Activated CD4-positive, alpha-beta T cell treated with anti-CD3 and anti-CD28 coated beads for 48 hours (primary cell): ENCODE data around the gene ME3.
A peak's percentile ranks its signal among the peaks of the same experiment; 100 is the strongest.

Experiments
- DNase-seq: peaks from one replicate; pipeline ENCODE4 v3.0.0-alpha.2; 2020

Gene ME3

DNA sequence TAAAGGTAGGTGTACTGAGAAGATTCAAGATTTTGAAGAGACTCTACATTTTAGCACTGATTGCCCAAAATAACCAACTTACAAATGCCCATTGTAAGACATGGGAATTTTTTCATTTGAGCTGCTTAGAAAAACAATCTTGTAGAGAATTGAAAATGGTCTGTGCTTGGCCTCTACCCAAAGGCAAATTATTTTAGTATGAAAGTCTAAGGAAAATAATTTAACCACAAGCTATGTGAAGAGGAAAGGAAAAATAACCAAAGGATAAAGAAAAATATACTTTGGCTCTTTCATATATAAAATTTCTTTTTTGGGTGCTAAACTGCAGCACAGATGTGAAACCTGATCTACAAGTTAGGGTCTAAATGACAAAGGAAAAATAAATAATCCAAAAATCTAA lies 54.9 kb downstream of the ME3 start:
- no peak for DNase-seq

- no peak for DNase-seq
Observed at GRCh38 chr11:86615487-86615886, 56.9 kb downstream of the ME3 start.

DNA sequence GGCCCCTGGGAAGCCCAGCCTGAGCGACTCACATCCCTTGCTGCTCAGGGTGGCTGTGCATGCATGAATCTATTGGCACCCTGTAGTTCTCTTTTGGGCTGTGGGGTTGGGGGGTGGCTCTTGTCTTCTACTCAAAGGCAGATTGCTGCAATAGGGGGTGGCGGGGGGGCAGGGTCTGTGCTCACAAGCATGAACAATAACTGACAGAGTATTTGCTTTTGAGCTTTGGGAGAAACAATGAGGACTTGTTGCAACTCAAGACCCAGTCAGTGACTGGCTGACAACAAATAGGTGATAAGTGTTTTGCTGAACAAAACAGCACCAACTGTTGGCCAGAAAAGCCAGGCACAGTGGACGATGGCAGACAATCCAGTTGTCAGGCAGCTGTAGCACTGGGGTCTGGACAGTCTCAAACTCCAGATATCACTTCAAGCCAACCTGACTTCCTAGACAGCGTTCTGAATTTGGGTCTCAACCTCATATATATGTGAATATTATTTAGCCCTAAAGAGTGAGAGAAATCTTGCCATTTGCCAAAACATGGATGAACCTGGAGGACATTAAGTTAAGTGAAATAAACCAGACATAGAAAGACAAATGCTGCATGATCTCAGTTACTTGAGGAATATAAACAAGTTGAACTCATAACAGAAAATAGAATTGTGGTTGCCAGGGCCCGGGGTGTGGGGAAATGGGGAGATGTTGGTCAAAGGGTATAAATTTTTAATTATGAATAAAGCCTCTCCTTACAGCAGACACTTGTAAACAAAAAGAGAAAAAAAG lies 61.7 kb downstream of the ME3 start:
- DNase-seq = no peak

DNA sequence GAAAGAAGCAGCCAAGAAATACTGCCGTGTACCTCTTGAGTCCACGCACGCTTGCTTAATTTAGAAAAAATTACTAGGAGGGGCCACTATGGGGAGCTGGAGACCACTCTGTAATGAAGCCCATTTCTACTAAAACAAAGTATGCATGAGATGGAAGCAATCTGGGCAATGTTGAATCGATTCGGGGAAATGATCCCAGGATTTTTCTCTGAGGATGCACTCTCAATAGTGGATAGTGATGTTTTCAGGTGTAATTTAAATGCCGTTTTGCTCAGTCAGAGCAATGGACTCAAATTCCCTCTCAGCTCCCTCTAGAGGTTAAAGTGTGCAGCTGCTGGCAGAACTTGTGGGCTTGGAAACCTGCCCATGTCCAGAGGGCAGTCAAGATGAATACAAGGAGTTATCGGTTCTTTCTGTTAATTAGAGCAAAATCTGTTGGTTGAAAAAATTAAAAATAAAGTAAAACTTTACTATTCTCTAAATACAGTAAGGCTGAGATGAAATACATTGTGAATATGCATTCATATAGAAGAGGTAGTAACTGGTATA lies 64.1 kb downstream of the ME3 start:
- DNase-seq = peak; percentile 64

- DNase-seq = no peak
Observed at GRCh38 chr11:86606836-86607481, 65.5 kb downstream of the ME3 start.

DNA sequence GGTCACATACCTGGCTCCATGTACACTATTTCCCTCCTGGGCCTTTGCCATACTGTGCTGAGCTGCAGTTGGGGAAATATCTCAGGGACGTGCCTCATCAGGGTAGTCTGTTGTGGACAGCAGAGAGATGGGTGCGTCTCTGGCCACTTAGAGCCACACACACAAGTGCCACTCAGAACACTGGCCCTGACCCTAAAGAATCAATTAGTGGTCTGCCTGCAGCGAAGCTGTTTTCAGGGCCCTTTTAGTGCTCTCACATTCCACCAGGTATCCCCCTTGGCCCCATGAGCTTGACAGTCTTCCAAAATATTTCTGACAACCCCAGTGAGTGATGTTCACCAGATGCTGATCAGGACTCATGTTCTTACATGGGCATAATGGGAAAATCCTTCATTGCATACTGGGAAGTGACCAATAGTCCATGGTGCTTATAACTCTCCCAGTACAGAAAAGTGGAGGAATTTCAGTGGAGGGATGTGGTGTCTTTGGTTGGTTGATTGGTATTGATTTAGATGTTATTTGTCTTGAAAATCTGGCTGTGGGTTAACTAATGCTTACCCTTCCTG lies 66.1 kb downstream of the ME3 start:
- DNase-seq = no peak

DNA sequence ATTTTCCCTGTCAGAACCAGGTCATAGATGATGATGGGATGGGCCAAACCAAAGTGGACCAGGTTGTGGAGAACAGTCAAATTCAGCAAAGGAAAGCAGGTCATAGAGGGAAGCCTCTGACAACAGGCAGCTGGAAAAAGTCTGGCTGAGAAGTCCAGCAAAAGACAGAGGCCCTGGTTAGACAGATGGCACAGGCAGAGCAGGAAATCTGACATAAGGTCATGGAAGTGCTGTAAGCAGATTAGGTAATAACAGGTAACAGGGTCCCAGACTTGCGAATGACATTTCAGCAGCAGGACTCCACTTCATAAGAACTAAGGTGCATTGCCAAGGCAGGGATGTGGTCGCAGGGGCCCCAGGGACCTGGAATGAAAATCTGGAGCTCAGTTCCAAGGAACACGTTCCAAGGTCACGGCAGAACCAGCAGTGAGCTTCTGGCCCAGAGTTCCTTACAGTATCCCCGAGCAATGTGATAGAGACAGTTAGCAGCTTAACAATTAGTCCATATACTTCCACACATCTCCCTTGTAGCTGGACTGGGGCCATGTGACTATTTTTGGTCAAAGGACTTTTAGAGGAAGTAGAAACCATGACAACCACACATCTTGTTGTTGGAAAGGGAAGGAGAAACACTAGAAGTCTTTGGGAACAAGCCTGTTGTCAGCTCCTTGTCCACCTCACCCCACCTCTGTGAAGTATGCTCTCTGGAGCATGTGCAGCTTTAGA lies 75.4 kb downstream of the ME3 start:
- DNase-seq = no peak

DNA sequence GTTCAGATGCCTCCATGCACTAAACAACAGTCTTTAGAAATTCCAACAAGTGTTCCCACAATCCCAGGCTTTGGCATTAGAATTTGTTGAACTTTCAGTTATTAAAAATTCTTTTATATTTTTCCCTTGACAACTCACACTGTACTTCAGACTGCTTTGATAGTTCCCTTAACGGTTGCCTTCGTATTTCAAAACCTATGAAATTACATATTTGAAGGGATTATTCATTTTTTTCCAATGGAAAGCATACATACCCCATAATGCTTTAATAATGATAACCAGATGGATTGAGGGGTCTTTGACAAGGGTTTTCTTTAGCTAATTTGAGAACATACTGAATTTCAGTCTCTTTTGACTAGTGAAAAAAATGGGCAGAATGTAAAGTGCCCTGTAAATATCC lies 76.5 kb downstream of the ME3 start:
- DNase-seq = no peak

GRCh38 chr11:86595451-86595850 lies 77.0 kb downstream of the ME3 start:
- no peak for DNase-seq

DNA sequence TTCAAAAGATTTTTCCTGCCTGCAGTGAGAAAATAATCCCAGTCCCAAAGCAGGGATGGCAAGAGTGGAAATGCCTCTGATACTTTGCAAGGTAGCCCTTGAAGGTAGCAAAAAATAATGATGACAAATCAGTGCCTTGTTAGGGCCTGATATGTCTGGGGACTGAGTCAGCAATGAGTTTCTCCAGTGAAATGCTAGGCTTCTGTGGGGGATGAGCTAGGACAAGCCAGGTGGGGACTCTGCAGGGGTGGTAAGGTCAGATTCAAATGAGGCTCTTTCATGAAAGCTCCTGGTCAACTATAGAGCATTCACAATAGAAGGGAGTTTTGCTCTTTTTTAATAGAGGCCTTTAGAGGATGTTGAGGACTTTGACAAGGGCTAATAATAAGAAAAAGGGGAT lies 77.7 kb downstream of the ME3 start:
- DNase-seq = no peak

DNA sequence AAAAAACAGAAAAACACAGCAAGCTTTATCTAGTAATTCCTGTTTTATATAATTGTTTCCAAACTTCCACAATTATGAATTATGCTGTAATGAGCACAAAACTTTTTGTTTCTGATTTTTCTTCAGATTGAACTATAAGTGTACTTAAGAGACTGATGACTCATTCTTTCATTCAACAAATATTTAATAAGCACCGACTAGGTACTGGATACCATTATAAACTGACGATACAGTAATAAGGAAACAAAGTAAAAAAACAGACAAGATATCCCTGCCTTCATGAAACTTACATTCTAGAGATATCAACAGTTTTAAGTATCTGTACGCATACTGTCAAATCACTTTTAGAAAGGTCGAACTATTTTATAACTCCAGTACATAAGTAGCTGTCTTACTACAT lies 78.6 kb downstream of the ME3 start:
- DNase-seq = no peak

- peak; percentile 96 for DNase-seq
Observed at GRCh38 chr11:86592659-86593451, 79.6 kb downstream of the ME3 start.

DNA sequence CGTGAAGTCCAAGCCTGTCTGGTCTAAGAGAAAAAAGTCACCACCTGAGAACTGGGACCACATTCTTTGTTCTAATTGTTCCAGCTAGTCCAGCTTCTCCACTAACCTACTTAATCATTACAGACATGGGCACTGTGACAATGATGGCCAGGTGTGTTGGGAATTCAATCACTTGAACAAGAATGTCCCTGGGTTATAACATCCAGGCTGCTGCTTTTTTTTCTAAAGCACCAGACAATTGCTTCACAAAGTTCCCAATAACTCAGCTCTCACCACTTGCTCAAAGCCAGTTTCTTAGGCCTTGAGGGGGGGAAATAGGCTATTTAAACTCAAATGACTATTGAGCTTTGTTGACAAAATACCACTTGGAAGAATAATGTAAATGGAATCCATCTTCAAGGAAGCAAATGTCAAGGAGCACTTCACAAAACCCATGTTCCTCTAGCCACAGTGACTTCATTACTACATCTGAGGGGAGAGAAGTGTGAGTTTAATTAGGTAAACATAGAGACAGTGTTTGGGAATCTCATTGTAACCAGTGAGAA lies 80.3 kb downstream of the ME3 start:
- no peak for DNase-seq

GRCh38 chr11:86591631-86592030 lies 80.8 kb downstream of the ME3 start:
- no peak for DNase-seq

DNA sequence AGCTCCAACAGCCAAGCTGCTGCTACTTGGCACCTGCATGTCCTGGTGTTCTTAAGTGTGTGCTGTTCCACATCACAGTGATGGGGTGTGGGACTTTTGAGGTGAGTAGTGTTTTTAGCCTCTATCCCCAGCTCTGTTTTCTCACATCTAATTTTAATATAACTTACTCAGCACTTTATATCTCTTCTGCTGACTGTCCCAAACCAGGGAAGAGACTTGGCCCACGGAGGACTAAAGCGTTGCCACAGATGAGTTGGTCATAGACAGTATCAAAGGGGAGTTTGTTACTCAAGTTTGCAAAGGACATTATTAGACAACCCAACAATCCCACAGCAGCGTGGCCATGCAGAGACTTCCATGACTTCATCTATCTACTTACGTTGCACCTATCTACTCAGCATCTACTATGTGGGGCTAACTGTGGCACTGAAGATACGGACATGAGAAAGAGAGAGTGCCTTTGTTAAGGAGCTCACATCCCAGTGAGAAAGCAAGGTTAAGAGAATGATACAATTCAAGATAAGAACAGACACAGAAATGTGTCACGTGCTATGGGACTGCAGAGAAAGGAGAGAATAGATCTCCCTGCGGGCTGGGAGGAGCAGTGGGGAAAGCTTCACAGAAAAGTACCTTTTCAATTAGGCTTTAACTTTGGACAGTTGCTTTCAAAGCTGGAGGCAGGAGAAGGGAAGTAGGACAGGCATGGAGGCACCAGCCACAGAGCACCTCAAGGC lies 82.4 kb downstream of the ME3 start:
- DNase-seq = no peak

GRCh38 chr11:86589204-86589603 lies 83.2 kb downstream of the ME3 start:
- no peak for DNase-seq

DNA sequence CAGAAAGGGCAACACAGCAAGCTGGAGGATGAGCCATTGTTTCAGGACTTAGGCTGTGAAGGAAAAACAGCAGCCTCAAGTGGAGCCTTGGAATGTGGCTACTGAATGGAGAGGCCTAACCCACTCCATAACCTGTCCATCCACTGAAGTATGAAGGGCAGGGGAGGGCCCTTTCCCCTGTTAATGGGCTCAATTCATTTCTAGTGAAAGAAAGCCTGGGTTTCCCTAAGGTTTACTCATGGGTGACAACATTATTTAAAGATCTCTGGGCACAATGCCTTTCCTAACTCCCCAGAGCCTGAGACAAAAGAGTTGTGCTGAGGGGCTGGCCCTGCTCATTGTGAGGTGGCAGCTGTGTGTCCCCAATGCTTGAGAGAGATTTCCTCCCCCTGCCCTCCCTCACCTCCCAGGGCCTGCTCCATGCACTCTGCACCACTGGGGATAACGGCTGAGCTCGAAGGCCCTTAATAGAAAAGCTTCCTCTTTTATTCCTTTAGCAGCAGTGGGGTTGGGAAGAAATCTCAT lies 83.8 kb downstream of the ME3 start:
- no peak for DNase-seq

GRCh38 chr11:86587264-86588193 lies 84.9 kb downstream of the ME3 start:
- no peak for DNase-seq

DNA sequence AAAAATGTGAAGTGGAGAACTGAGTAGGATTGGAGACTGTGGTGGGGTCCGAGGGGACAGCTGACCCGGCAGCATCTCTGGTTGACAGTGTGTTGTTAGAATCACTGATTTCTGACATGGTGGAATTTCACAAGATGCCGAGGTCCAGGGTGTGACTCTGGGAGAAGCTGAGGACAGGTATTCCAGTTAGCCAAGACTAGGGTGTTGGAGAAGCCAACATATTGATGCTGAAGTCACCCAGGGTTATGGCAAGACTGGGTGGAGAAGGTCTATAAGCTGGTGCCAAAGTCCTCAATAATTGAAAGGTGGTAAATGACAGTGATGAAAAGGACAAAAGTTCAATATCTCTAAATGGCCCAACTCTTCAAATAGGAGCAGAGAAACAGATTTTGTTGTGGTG lies 86.1 kb downstream of the ME3 start:
- DNase-seq = no peak

- DNase-seq = no peak
Observed at GRCh38 chr11:86582898-86583297, 89.5 kb downstream of the ME3 start.
